ENCODE measurements around the gene MRNIP. TPM values are rescaled to one million over a fixed set of nuclear protein-coding genes. Genes with fewer than 3 reads are reported as not detected.

MRNIP gene
- total RNA-seq, 1 experiment from 2014 or later, result 20.2 TPM

DNA sequence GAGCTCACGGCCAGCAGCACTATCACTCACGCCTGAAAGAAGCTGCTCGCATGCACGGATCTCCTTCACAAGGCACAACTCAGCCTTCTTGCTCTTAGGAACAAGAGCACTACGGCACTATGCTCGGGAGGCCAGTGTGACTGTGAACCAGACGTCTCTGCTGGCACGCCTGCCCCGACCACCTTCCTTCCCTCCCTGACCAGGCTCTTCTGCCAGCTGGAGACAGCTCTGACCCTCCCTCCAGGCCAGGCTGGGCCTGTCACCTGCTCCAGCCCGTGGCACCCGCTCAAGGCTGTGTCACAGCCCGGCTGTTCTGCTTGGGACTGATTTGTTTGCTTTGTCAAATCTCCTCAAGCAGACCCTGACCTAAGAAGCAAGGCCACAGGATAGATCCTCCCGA, 42.1 kb upstream of the MRNIP start:
- ATAC-seq, result no peak
- Histone ChIP-seq H3K27ac (ENCODE audit: low read length) (no peak overlapping the region), H3K9me3 (ENCODE audit: low read length) (no peaks in the 10 kb centered on the region), H3K79me2 (ENCODE audit: low read length) (peaks cover 14% of the 10 kb centered on the region), H3K9me2 (replicated peaks; ENCODE audit: low read length) (no peaks in the 10 kb centered on the region), H3F3A (ENCODE audit: low read length, unreplicated experiment) (no peaks in the 10 kb centered on the region), H2AFZ (ENCODE audit: low read length) (no peak overlapping the region), H3K4me3 (ENCODE audit: low read length) (no peak overlapping the region), H3K4me2 (ENCODE audit: low read length) (no peak overlapping the region), H3K27me3 (ENCODE audit: low read length) (no peaks in the 10 kb centered on the region), H3K9ac (ENCODE audit: low read length) (no peak overlapping the region), H3K36me3 (ENCODE audit: low read depth, low read length) (no peaks in the 10 kb centered on the region; the same call in none of the 2 replicates), H3K4me1 (ENCODE audit: insufficient read depth, low read length) (peaks cover 3% of the 10 kb centered on the region; the same call in 1 of the 2 replicates), H4K20me1 (ENCODE audit: low read length) (no peaks in the 10 kb centered on the region)
- intact Hi-C loops (cut with micrococcal nuclease), result no loop called here
- TF ChIP-seq, protein P1, sequence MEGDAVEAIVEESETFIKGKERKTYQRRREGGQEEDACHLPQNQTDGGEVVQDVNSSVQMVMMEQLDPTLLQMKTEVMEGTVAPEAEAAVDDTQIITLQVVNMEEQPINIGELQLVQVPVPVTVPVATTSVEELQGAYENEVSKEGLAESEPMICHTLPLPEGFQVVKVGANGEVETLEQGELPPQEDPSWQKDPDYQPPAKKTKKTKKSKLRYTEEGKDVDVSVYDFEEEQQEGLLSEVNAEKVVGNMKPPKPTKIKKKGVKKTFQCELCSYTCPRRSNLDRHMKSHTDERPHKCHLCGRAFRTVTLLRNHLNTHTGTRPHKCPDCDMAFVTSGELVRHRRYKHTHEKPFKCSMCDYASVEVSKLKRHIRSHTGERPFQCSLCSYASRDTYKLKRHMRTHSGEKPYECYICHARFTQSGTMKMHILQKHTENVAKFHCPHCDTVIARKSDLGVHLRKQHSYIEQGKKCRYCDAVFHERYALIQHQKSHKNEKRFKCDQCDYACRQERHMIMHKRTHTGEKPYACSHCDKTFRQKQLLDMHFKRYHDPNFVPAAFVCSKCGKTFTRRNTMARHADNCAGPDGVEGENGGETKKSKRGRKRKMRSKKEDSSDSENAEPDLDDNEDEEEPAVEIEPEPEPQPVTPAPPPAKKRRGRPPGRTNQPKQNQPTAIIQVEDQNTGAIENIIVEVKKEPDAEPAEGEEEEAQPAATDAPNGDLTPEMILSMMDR (conservative IDR thresholded peaks at IDR 0.05; ENCODE audit: low read depth, low read length), result no peak
- no peak for TF ChIP-seq EZH2 (IDR thresholded peaks at IDR 0.05; ENCODE audit: low read length, unreplicated experiment)
- TF ChIP-seq EZH2phosphoT487 (IDR thresholded peaks at IDR 0.05; ENCODE audit: borderline replicate concordance, low read length), result no peak
- CTCF ChIA-PET, result no interaction called here
- POLR2A ChIA-PET (ENCODE audit: unreplicated experiment), result no interaction called here
- no peak for DNase-seq
- BruUV-seq (replicated peaks), result no TSS peak

DNA sequence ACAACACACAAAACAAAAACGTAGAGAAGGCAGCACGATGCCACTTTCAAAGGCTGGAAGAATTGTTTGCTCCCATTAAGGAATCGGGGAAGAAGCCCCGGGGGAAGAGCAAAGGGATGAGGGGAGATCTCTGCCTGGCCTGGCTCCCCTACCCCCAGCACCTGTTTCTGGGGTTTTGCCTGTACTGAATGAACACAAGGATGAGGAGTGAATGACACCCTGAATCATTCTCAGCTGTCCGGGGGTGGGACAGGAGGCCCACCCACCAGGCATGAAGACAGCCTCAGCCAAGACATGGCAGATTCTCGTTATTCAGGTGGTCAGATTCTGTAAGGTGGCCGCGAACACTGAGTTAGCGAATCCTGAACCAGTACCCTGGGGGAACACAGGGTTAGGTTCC, 41.6 kb upstream of the MRNIP start:
- H2AFZ ChIP-seq (ENCODE audit: low read length), result no peak overlapping the region
- H3K36me3 ChIP-seq (ENCODE audit: low read depth, low read length), result no peaks in the 10 kb centered on the region; the same call in none of the 2 replicates
- POLR2A ChIA-PET (ENCODE audit: unreplicated experiment), result no interaction called here
- TF ChIP-seq EZH2 (IDR thresholded peaks at IDR 0.05; ENCODE audit: low read length, unreplicated experiment) (no peak), EZH2phosphoT487 (IDR thresholded peaks at IDR 0.05; ENCODE audit: borderline replicate concordance, low read length) (no peak)
- TF ChIP-seq, protein P1 (conservative IDR thresholded peaks at IDR 0.05; ENCODE audit: low read depth, low read length), result no peak
- no peak overlapping the region for H3K27ac ChIP-seq (ENCODE audit: low read length)
- H3K27me3 ChIP-seq (ENCODE audit: low read length), result no peaks in the 10 kb centered on the region
- no peaks in the 10 kb centered on the region for H3K4me1 ChIP-seq (ENCODE audit: insufficient read depth, low read length)
- ATAC-seq (no peak), DNase-seq (no peak)
- intact Hi-C loops (cut with micrococcal nuclease), result no loop called here
- no TSS peak for BruUV-seq (replicated peaks)
- peaks cover 8% of the 10 kb centered on the region for H3K79me2 ChIP-seq (ENCODE audit: low read length)
- no peaks in the 10 kb centered on the region for H3K9me3 ChIP-seq (ENCODE audit: low read length)
- no peaks in the 10 kb centered on the region for H3K9me2 ChIP-seq (replicated peaks; ENCODE audit: low read length)
- H3K4me2 ChIP-seq (ENCODE audit: low read length), result no peak overlapping the region
- no peaks in the 10 kb centered on the region for H3F3A ChIP-seq (ENCODE audit: low read length, unreplicated experiment)
- H4K20me1 ChIP-seq (ENCODE audit: low read length), result no peaks in the 10 kb centered on the region
- CTCF ChIA-PET, result no interaction called here
- H3K9ac ChIP-seq (ENCODE audit: low read length), result no peak overlapping the region
- H3K4me3 ChIP-seq (ENCODE audit: low read length), result no peak overlapping the region

DNA sequence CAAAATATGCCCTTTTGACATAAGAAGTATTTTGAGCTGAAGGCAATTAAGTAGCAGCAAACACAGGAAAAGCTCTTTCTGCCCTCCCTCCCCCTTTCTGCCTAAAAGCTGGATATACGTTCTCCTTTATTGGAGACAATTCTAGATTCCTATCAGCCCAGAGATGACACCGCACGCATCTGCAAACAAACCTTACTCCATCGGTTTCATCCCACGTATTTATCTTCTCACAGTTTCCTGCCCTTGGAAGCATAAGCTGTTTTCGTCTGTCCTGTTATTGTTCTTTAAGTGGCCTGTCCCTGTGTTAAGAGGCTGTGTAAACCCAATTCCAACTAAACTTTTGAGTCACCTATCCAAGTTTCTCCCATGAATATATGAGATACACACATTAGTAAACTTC, 37.2 kb upstream of the MRNIP start:
- H4K20me1 ChIP-seq (ENCODE audit: low read length), result no peaks in the 10 kb centered on the region
- no peaks in the 10 kb centered on the region for H3K9me3 ChIP-seq (ENCODE audit: low read length)
- no peak overlapping the region for H2AFZ ChIP-seq (ENCODE audit: low read length)
- no peaks in the 10 kb centered on the region for H3K79me2 ChIP-seq (ENCODE audit: low read length)
- no peaks in the 10 kb centered on the region for H3K9me2 ChIP-seq (replicated peaks; ENCODE audit: low read length)
- DNase-seq (no peak), ATAC-seq (no peak)
- no peak overlapping the region for H3K27ac ChIP-seq (ENCODE audit: low read length)
- POLR2A ChIA-PET (ENCODE audit: unreplicated experiment), result no interaction called here
- CTCF ChIA-PET, result no interaction called here
- H3K9ac ChIP-seq (ENCODE audit: low read length), result no peak overlapping the region
- no peaks in the 10 kb centered on the region for H3F3A ChIP-seq (ENCODE audit: low read length, unreplicated experiment)
- peaks cover 3% of the 10 kb centered on the region for H3K36me3 ChIP-seq (ENCODE audit: low read depth, low read length)
- TF ChIP-seq EZH2phosphoT487 (IDR thresholded peaks at IDR 0.05; ENCODE audit: borderline replicate concordance, low read length) (no peak), EZH2 (IDR thresholded peaks at IDR 0.05; ENCODE audit: low read length, unreplicated experiment) (no peak)
- TF ChIP-seq, protein P1 (conservative IDR thresholded peaks at IDR 0.05; ENCODE audit: low read depth, low read length), result no peak
- no peak overlapping the region for H3K4me3 ChIP-seq (ENCODE audit: low read length)
- H3K4me1 ChIP-seq (ENCODE audit: insufficient read depth, low read length), result no peaks in the 10 kb centered on the region
- H3K27me3 ChIP-seq (ENCODE audit: low read length), result no peaks in the 10 kb centered on the region
- intact Hi-C loops (cut with micrococcal nuclease), result no loop called here
- no TSS peak for BruUV-seq (replicated peaks)
- H3K4me2 ChIP-seq (ENCODE audit: low read length), result no peak overlapping the region
